NB4 (cell line): ENCODE results near the gene VPS37B.

ENCODE experiments used
- DNase-seq: peaks from one replicate; pipeline ENCODE4 v3.0.0; 2010; ENCODE audit warnings: low read depth
- H3K4me3 ChIP-seq: one replicate; pipeline ENCODE4 v1.5.1; 2011; ENCODE audit warnings: mild to moderate bottlenecking, low read depth, low read length, moderate library complexity
- CTCF ChIP-seq: IDR thresholded peaks from one replicate; pipeline ENCODE4 v1.5.1; 2012; ENCODE audit warnings: low read depth, low read length
- MYC ChIP-seq: IDR thresholded peaks from 2 replicates; pipeline ENCODE4 v1.6.1; 2011; ENCODE audit warnings: low read depth, low read length
- POLR2A ChIP-seq: IDR thresholded peaks from 2 replicates; pipeline ENCODE4 v1.6.1; 2011; ENCODE audit warnings: mild to moderate bottlenecking; ENCODE audit not compliant: insufficient read length; ENCODE audit errors: extremely low read depth
- TF ChIP-seq, protein P1 (sequence below): IDR thresholded peaks from 2 replicates; pipeline ENCODE4 v1.6.1; 2011; ENCODE audit warnings: low read depth, low read length

The VPS37B gene

DNA sequence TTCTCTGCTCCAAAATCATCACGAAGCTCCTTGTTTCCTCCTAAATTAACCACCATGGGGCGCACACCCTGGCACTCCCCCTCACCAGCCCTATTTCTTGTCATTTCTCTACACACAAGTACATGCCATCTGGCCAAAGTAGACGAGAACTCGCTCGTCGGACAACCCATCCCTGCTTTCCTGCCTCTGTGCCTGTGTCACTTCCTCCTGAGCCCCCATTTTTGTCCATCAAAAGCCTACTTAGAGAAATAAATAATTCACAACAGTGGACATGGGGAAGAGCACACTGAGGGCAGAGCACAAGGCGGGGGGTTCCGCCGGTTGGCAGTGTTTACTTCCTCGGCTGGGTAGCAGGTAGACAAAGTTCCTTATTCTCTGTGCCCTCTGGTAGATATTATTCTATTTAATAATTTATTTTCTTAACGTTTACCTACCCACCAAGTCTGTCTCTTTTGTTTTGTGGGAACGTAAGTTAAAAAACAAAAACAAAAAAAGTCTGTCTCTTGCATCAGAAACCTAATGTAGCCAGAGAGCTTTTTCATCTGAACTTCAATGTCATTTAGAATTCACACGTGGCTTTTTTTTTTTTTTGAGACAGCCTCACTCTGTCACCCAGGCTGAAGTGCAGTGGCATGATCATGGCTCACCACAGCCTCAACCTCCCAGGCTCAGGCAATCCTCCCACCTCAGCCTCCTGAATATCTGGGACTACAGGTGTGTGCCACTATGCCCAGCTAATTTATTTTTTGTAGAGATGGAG lies 6.0 kb downstream of the VPS37B start:
- no peak overlapping the region for H3K4me3 ChIP-seq
- peak; percentile 52 for DNase-seq
- TF ChIP-seq MYC: 0 out of 2 replicates have a peak, but pooled peaks have one; percentile 10
- no peak for TF ChIP-seq CTCF

DNA sequence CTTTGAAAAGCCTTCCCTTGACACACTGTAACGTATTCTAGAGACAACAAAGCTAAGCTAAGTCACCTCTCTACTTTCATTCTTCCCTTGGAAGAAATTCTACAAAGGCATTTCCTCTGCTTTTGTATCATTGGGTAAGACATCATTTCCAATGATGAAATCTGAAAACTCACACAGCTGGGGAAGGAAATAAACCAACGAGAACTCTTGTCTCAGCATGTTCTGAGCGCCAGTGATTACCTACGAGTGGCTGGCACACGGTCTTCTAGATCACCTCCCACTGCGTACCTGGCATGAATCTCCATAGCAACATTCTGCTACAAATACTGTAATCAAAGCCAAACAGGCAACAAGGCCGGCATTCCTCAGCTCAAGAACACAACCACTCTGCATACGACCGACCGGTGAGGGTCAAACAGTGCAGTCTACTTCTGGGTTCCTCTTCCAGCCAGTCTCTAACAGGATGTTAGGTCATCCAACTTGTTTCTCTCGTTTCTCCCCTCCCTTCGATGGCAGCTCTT lies 7.6 kb downstream of the VPS37B start:
- TF ChIP-seq, protein P1, sequence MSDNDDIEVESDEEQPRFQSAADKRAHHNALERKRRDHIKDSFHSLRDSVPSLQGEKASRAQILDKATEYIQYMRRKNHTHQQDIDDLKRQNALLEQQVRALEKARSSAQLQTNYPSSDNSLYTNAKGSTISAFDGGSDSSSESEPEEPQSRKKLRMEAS: peak; percentile 37; the same call in 1 of the 2 replicates
- no peak for TF ChIP-seq MYC
- TF ChIP-seq POLR2A: no peak
- no peak for TF ChIP-seq CTCF
- peak; percentile 85 for DNase-seq
- H3K4me3 ChIP-seq: peak overlapping the region; percentile 59

DNA sequence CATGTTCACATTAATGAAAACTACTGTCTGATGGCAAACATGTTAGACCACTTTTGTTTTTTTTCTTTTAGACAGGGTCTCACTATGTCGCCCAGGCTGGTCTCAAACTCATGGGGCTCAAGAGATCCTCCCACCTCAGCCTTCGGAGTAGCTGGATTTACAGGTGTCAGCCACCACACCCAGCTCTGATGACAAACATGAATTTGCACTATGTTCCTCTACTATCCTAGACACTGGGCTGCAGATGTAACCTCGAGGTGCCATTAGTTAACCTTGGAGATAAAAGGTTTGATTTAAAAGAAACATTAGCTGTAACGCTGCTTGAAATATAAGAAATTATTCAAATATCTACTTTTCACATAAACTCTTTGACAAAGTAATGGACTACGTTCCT lies 8.1 kb downstream of the VPS37B start:
- DNase-seq: no peak
- H3K4me3 ChIP-seq: peak overlapping the region; percentile 59
- TF ChIP-seq, protein P1: no peak
- TF ChIP-seq POLR2A (no peak), CTCF (no peak), MYC (no peak)

DNA sequence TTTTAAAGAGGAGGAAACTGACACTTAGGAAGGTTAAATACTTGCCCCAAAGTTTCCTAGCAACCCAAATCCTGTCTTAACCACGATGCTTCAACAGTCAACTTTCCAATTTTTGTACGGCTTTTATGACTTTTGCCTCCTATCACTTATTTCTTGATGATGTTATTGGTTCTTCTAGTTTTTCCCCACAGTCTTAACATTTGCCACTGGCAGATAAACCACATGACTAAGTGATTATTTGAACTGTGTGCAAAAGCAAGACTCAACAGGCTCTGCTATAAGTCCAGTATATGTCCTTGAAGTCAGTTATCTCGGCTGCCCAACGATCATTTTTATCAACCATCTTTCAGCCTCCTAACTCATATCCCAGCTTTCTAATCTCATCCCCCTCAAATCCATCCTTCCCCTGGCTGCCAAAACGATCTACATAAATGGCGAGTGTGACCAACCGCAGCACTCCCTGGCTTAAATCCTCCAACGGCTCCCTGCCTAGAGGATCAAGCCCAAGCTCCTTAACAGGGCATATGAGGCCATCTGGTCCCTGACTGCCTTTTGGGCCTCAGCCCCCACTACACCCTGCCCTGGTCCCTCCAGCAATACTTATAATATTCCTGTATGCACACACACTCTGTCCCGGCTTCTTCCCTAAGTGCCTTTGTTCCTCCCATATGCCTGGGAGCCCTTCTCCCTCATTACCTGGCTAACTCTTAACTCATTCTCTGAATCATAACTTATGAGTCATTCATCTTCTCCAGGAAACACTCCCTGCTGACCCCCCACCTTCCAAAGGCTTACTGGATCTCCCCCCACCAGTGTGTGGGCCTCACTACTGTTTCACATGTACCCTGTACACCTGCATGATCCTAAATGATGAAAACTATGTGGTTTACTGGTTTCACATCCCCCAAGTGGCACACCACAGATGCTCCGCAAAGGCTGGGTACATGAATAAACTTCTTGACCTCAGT lies 8.8 kb downstream of the VPS37B start:
- no peak overlapping the region for H3K4me3 ChIP-seq
- peak; percentile 44 for DNase-seq
- TF ChIP-seq MYC (no peak), POLR2A (no peak), CTCF (no peak)
- TF ChIP-seq, protein P1: no peak

DNA sequence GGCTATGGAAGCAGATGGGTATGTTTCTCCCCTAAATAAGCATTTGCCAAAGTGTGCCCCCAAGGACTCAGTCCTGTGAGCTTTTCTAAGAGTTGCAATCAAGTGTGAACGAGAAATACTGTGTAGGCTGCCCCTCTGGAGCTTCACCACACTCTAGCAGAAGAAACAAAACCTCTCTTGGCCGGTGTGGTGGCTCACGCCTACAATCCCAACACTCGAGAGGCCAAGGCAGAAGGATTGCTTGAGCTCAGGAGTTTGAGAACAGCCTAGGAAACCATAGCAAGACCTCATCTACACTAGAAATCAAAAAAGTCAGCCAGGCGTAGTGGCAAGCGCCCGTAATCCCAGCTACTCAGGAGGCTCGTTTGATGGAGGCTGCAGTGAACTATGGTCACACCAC lies 9.8 kb downstream of the VPS37B start:
- H3K4me3 ChIP-seq: no peak overlapping the region
- no peak for DNase-seq
- TF ChIP-seq POLR2A: no peak
- TF ChIP-seq, protein P1: no peak
- TF ChIP-seq CTCF: no peak
- TF ChIP-seq MYC: no peak
